ENCODE results near the gene MBP. TPM values are rescaled to one million over a fixed set of nuclear protein-coding genes. Genes with fewer than 3 reads are reported as not detected.

The MBP gene
- total RNA-seq, 2 experiments from 2014 or later, result 86.5 to 87.0 TPM

- CTCF ChIA-PET, result no interaction called here
- Mint-ChIP-seq H3K27me3 (ENCODE audit: low read depth) (peaks cover 4% of the 10 kb centered on the region), H3K4me1 (ENCODE audit: low read depth) (no peaks in the 10 kb centered on the region), H3K4me3 (no peak overlapping the region), H3K9me3 (ENCODE audit: insufficient read depth) (no peaks in the 10 kb centered on the region), H3K36me3 (ENCODE audit: low read depth) (no peaks in the 10 kb centered on the region), H3K27ac (no peak overlapping the region)
- no peak for ATAC-seq
- no peak for DNase-seq
- POLR2A ChIA-PET, result no interaction called here
Measured at GRCh38 chr18:77164026-77164425, 31.4 kb upstream of the MBP start.

- Mint-ChIP-seq H3K4me3 (no peak overlapping the region), H3K4me1 (ENCODE audit: low read depth) (no peaks in the 10 kb centered on the region), H3K27me3 (ENCODE audit: low read depth) (peaks cover 7% of the 10 kb centered on the region), H3K27ac (no peak overlapping the region), H3K9me3 (ENCODE audit: insufficient read depth) (no peaks in the 10 kb centered on the region), H3K36me3 (ENCODE audit: low read depth) (no peaks in the 10 kb centered on the region)
- ChIA-PET POLR2A (no interaction called here), CTCF (no interaction called here)
- DNase-seq (no peak), ATAC-seq (no peak)
Measured at GRCh38 chr18:77162580-77162979, 30.0 kb upstream of the MBP start.

GRCh38 chr18:77161961-77162360 lies 29.4 kb upstream of the MBP start:
- Mint-ChIP-seq H3K36me3 (ENCODE audit: low read depth) (no peaks in the 10 kb centered on the region), H3K9me3 (ENCODE audit: insufficient read depth) (no peaks in the 10 kb centered on the region), H3K4me3 (no peak overlapping the region), H3K4me1 (ENCODE audit: low read depth) (no peaks in the 10 kb centered on the region), H3K27me3 (ENCODE audit: low read depth) (peaks cover 10% of the 10 kb centered on the region), H3K27ac (no peak overlapping the region)
- ChIA-PET CTCF (no interaction called here), POLR2A (no interaction called here)
- DNase-seq, result no peak
- no peak for ATAC-seq

GRCh38 chr18:77161383-77161782 lies 28.8 kb upstream of the MBP start:
- Mint-ChIP-seq H3K4me3 (no peak overlapping the region), H3K27ac (no peak overlapping the region), H3K27me3 (ENCODE audit: low read depth) (peaks cover 10% of the 10 kb centered on the region), H3K9me3 (ENCODE audit: insufficient read depth) (no peaks in the 10 kb centered on the region), H3K36me3 (ENCODE audit: low read depth) (no peaks in the 10 kb centered on the region), H3K4me1 (ENCODE audit: low read depth) (no peaks in the 10 kb centered on the region)
- ATAC-seq, result no peak
- ChIA-PET CTCF (no interaction called here), POLR2A (interaction anchor here (0.7 kb wide), 1 partner anchor 156 kb away, joined by 3 read pairs; no protein-coding TSS in a partner anchor)
- no peak for DNase-seq

- DNase-seq (no peak), ATAC-seq (no peak)
- Mint-ChIP-seq H3K4me1 (ENCODE audit: low read depth) (no peaks in the 10 kb centered on the region), H3K36me3 (ENCODE audit: low read depth) (no peaks in the 10 kb centered on the region), H3K4me3 (no peak overlapping the region), H3K27me3 (ENCODE audit: low read depth) (peaks cover 10% of the 10 kb centered on the region), H3K9me3 (ENCODE audit: insufficient read depth) (no peaks in the 10 kb centered on the region), H3K27ac (no peak overlapping the region)
- ChIA-PET CTCF (no interaction called here), POLR2A (no interaction called here)
Measured at GRCh38 chr18:77160515-77160914, 27.9 kb upstream of the MBP start.

- Mint-ChIP-seq H3K4me1 (ENCODE audit: low read depth) (no peaks in the 10 kb centered on the region), H3K36me3 (ENCODE audit: low read depth) (no peaks in the 10 kb centered on the region), H3K27me3 (ENCODE audit: low read depth) (peaks cover 10% of the 10 kb centered on the region), H3K4me3 (no peak overlapping the region), H3K9me3 (ENCODE audit: insufficient read depth) (no peaks in the 10 kb centered on the region), H3K27ac (no peak overlapping the region)
- CTCF ChIA-PET, result interaction anchor here (0.8 kb wide), 1 partner anchor 157 kb away, joined by 3 read pairs; no protein-coding TSS in a partner anchor
- ATAC-seq (no peak), DNase-seq (no peak)
- POLR2A ChIA-PET, result interaction anchor here (2.0 kb wide), 1 partner anchor 24 kb away, joined by 4 read pairs; the partner anchor contains the start of gene MBP
Measured at GRCh38 chr18:77157312-77157711, 24.7 kb upstream of the MBP start.

- H3K27ac Mint-ChIP-seq, result no peak overlapping the region
- peaks cover 8% of the 10 kb centered on the region for H3K4me1 Mint-ChIP-seq (ENCODE audit: low read depth)
- H3K4me3 Mint-ChIP-seq, result no peak overlapping the region
- CTCF ChIA-PET, result no interaction called here
- H3K36me3 Mint-ChIP-seq (ENCODE audit: low read depth), result no peaks in the 10 kb centered on the region
- H3K27me3 Mint-ChIP-seq (ENCODE audit: low read depth), result peaks cover 8% of the 10 kb centered on the region
- no peak for ATAC-seq
- H3K9me3 Mint-ChIP-seq (ENCODE audit: insufficient read depth), result no peaks in the 10 kb centered on the region
- POLR2A ChIA-PET, result no interaction called here
- no peak for DNase-seq
Measured at GRCh38 chr18:77155031-77155430, 22.4 kb upstream of the MBP start.

GRCh38 chr18:77153404-77153803 lies 20.8 kb upstream of the MBP start:
- Mint-ChIP-seq H3K4me3 (no peak overlapping the region), H3K27ac (no peak overlapping the region), H3K4me1 (ENCODE audit: low read depth) (peaks cover 8% of the 10 kb centered on the region), H3K27me3 (ENCODE audit: low read depth) (peaks cover 8% of the 10 kb centered on the region), H3K9me3 (ENCODE audit: insufficient read depth) (no peaks in the 10 kb centered on the region), H3K36me3 (ENCODE audit: low read depth) (no peaks in the 10 kb centered on the region)
- ChIA-PET POLR2A (no interaction called here), CTCF (no interaction called here)
- DNase-seq (no peak), ATAC-seq (no peak)

GRCh38 chr18:77151772-77152520 lies 19.4 kb upstream of the MBP start:
- ATAC-seq (no peak), DNase-seq (no peak)
- Mint-ChIP-seq H3K4me1 (ENCODE audit: low read depth) (peaks cover 17% of the 10 kb centered on the region), H3K9me3 (ENCODE audit: insufficient read depth) (no peaks in the 10 kb centered on the region), H3K27me3 (ENCODE audit: low read depth) (peaks cover 2% of the 10 kb centered on the region), H3K36me3 (ENCODE audit: low read depth) (no peaks in the 10 kb centered on the region), H3K27ac (no peak overlapping the region), H3K4me3 (no peak overlapping the region)
- CTCF ChIA-PET, result interaction anchor here (1.6 kb wide), 1 partner anchor 152 kb away, joined by 4 read pairs; no protein-coding TSS in a partner anchor
- POLR2A ChIA-PET, result no interaction called here

- ChIA-PET CTCF (interaction anchor here (0.8 to 1.6 kb wide), 3 partner anchors 27 to 151 kb away, joined by 3 to 4 read pairs (median 3); no protein-coding TSS in a partner anchor), POLR2A (no interaction called here)
- no peaks in the 10 kb centered on the region for H3K9me3 Mint-ChIP-seq (ENCODE audit: insufficient read depth)
Measured at GRCh38 chr18:77151033-77151771, 18.6 kb upstream of the MBP start.

GRCh38 chr18:77150588-77150987 lies 18.0 kb upstream of the MBP start:
- H3K9me3 Mint-ChIP-seq (ENCODE audit: insufficient read depth), result no peaks in the 10 kb centered on the region
- CTCF ChIA-PET, result interaction anchor here (0.8 to 2.8 kb wide), 4 partner anchors 16 to 151 kb away, joined by 3 to 7 read pairs (median 4); no protein-coding TSS in a partner anchor

More at GRCh38 chr18:77151033-77151771, 18.6 kb upstream of the MBP start:
- no peak overlapping the region for H3K4me3 Mint-ChIP-seq
- DNase-seq, result no peak
- peaks cover 2% of the 10 kb centered on the region for H3K27me3 Mint-ChIP-seq (ENCODE audit: low read depth)
- H3K4me1 Mint-ChIP-seq (ENCODE audit: low read depth), result peaks cover 23% of the 10 kb centered on the region
- no peaks in the 10 kb centered on the region for H3K36me3 Mint-ChIP-seq (ENCODE audit: low read depth)
- no peak overlapping the region for H3K27ac Mint-ChIP-seq
- ATAC-seq, result no peak

GRCh38 chr18:77148289-77148688 lies 15.7 kb upstream of the MBP start:
- no peak for ATAC-seq
- DNase-seq, result no peak
- peaks cover 6% of the 10 kb centered on the region for H3K36me3 Mint-ChIP-seq (ENCODE audit: low read depth)
- ChIA-PET POLR2A (interaction anchor here (1.0 kb wide), 1 partner anchor 16 kb away, joined by 3 read pairs; the partner anchor contains the start of gene MBP), CTCF (interaction anchor here (2.8 kb wide), 1 partner anchor 13 kb away, joined by 7 read pairs; no protein-coding TSS in a partner anchor)
- H3K27me3 Mint-ChIP-seq (ENCODE audit: low read depth), result peaks cover 2% of the 10 kb centered on the region
- peaks cover 25% of the 10 kb centered on the region for H3K4me1 Mint-ChIP-seq (ENCODE audit: low read depth)
- H3K27ac Mint-ChIP-seq, result no peak overlapping the region
- H3K4me3 Mint-ChIP-seq, result no peak overlapping the region
- no peaks in the 10 kb centered on the region for H3K9me3 Mint-ChIP-seq (ENCODE audit: insufficient read depth)

More at GRCh38 chr18:77150588-77150987, 18.0 kb upstream of the MBP start:
- Mint-ChIP-seq H3K36me3 (ENCODE audit: low read depth) (no peaks in the 10 kb centered on the region), H3K27me3 (ENCODE audit: low read depth) (peaks cover 2% of the 10 kb centered on the region), H3K27ac (no peak overlapping the region), H3K4me3 (no peak overlapping the region), H3K4me1 (ENCODE audit: low read depth) (peaks cover 25% of the 10 kb centered on the region)
- POLR2A ChIA-PET, result no interaction called here
- DNase-seq, result no peak
- no peak for ATAC-seq
